WTC11 (cell line): ENCODE results near the gene FAM3C. TPM values are rescaled to one million over a fixed set of nuclear protein-coding genes. Genes with fewer than 3 reads are reported as not detected.

Source experiments
- ATAC-seq: fragments of 200-7000 bp; cut with Tn5 transposase; 2 replicates; pipeline ENCODE4 v1.10.0; 2021; ENCODE audit warnings: mild to moderate bottlenecking, moderate library complexity
- CTCF ChIA-PET: fragments of 300-600 bp; sonication (Branson Sonifier 250); formaldehyde crosslinking; loops from one replicate; lab custom pipeline; 2021; ENCODE audit warnings: antibody characterized with exemption; lab: Charles Lee
- POLR2A ChIA-PET: fragments of 350-600 bp; sonication (Branson Sonifier 250); formaldehyde crosslinking; loops from one replicate; lab custom pipeline; 2021; ENCODE audit warnings: antibody characterized with exemption; lab: Charles Lee
- DNase-seq: peaks from one replicate; pipeline ENCODE4 v3.0.0; 2021; ENCODE audit warnings: low spot score
- H3K27ac Mint-ChIP-seq: 2 replicates; pipeline ENCODE4 v1.8.0; 2021; ENCODE audit warnings: mixed read lengths
- H3K27me3 Mint-ChIP-seq: 2 replicates; pipeline ENCODE4 v1.8.0; 2021; ENCODE audit warnings: low read depth, mild to moderate bottlenecking, moderate library complexity, mixed read lengths
- H3K36me3 Mint-ChIP-seq: 2 replicates; pipeline ENCODE4 v1.8.0; 2021; ENCODE audit warnings: mixed read lengths
- H3K4me1 Mint-ChIP-seq: 2 replicates; pipeline ENCODE4 v1.8.0; 2022; ENCODE audit warnings: mixed read lengths
- H3K4me3 Mint-ChIP-seq: 2 replicates; pipeline ENCODE4 v1.8.0; 2021; ENCODE audit warnings: mild to moderate bottlenecking, moderate library complexity, mixed read lengths
- H3K9me3 Mint-ChIP-seq: 2 replicates; pipeline ENCODE4 v1.8.0; 2021; ENCODE audit warnings: mixed read lengths
- ATF1 ChIP-seq: sonication (generic); formaldehyde crosslinking; IDR thresholded peaks from 2 replicates; pipeline ENCODE4 v1.8.1; 2023; ENCODE audit warnings: mild to moderate bottlenecking, moderate library complexity, missing genetic modification reagents
- ELF4 ChIP-seq: sonication (generic); formaldehyde crosslinking; IDR thresholded peaks from 2 replicates; pipeline ENCODE4 v1.8.1; 2022; ENCODE audit warnings: low read depth, mild to moderate bottlenecking, moderate library complexity, missing genetic modification reagents
- ETV6 ChIP-seq: sonication (generic); formaldehyde crosslinking; IDR thresholded peaks from 2 replicates; pipeline ENCODE4 v1.8.1; 2022; ENCODE audit warnings: mild to moderate bottlenecking, missing genetic modification reagents
- FOXJ3 ChIP-seq: sonication (generic); formaldehyde crosslinking; IDR thresholded peaks from 2 replicates; pipeline ENCODE4 v1.9.0; 2021; ENCODE audit warnings: missing genetic modification reagents, mild to moderate bottlenecking, borderline replicate concordance
- NFATC4 ChIP-seq: fragments of 250-450 bp; sonication (Bioruptor Pico); IDR thresholded peaks from 2 replicates; pipeline ENCODE4 v1.9.0; 2021; ENCODE audit warnings: mild to moderate bottlenecking
- ZNF263 ChIP-seq: sonication (generic); formaldehyde crosslinking; IDR thresholded peaks from 2 replicates; pipeline ENCODE4 v1.8.1; 2022; ENCODE audit warnings: low read depth, mild to moderate bottlenecking, moderate library complexity, missing genetic modification reagents
- ZNF396 ChIP-seq: fragments of 250-450 bp; sonication (Bioruptor Pico); IDR thresholded peaks from 2 replicates; pipeline ENCODE4 v1.8.0; 2021; ENCODE audit warnings: mild to moderate bottlenecking, moderate library complexity, borderline replicate concordance
- ZNF512 ChIP-seq: sonication (generic); formaldehyde crosslinking; IDR thresholded peaks from 2 replicates; pipeline ENCODE4 v1.8.1; 2022; ENCODE audit warnings: missing genetic modification reagents, borderline replicate concordance
- ZNF671 ChIP-seq: fragments of 250-450 bp; sonication (Bioruptor Pico); IDR thresholded peaks from 2 replicates; pipeline ENCODE4 v1.8.0; 2021; ENCODE audit warnings: mild to moderate bottlenecking
- ZSCAN18 ChIP-seq: fragments of 250-450 bp; sonication (Bioruptor Pico); IDR thresholded peaks from 2 replicates; pipeline ENCODE4 v2.1.2; 2022; ENCODE audit warnings: mild to moderate bottlenecking, moderate library complexity
- total RNA-seq: library from RNA; stranded (reverse); gene quantifications from 3 replicates; pipeline ENCODE4 v1.2.3, GENCODE V29; 2021
- TF ChIP-seq, protein P1 (sequence below): sonication (generic); formaldehyde crosslinking; IDR thresholded peaks from 2 replicates; pipeline ENCODE4 v1.8.0; 2022; ENCODE audit warnings: missing genetic modification reagents
- TF ChIP-seq, protein P2 (sequence below): fragments of 250-450 bp; sonication (Bioruptor Pico); IDR thresholded peaks from 2 replicates; pipeline ENCODE4 v1.9.0; 2021; ENCODE audit warnings: mild to moderate bottlenecking, borderline replicate concordance
- TF ChIP-seq, protein P3 (sequence below): sonication (generic); formaldehyde crosslinking; IDR thresholded peaks from 2 replicates; pipeline ENCODE4 v1.8.1; 2022; ENCODE audit warnings: mild to moderate bottlenecking, moderate library complexity, missing genetic modification reagents

FAM3C gene
- total RNA-seq, 1 experiment from 2014 or later, result 65.7 TPM

DNA sequence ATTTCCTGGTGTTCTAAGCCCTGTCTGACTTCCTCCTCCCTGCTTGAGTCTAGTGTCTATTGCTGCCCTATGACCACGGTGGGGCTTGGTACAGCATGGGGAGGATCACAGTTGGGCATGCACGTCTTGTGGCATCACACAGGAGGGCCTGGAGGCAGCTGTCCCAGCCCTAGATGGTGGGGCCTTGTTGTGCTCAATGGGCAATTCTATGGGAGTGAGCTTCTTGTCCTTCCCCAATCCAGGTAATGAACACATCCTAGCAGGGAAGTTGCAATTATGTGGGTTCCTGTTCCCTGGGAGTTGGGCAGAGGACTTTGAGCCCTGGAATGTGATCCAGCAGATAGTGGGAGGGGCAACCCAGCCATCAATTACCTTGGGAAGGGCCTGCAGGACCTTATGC, 10.8 kb upstream of the FAM3C start (continued):
- TF ChIP-seq ZNF512 (CRISPR knock-in tag), result no peak
- no peak for TF ChIP-seq ETV6 (CRISPR knock-in tag)
- TF ChIP-seq, protein P1, sequence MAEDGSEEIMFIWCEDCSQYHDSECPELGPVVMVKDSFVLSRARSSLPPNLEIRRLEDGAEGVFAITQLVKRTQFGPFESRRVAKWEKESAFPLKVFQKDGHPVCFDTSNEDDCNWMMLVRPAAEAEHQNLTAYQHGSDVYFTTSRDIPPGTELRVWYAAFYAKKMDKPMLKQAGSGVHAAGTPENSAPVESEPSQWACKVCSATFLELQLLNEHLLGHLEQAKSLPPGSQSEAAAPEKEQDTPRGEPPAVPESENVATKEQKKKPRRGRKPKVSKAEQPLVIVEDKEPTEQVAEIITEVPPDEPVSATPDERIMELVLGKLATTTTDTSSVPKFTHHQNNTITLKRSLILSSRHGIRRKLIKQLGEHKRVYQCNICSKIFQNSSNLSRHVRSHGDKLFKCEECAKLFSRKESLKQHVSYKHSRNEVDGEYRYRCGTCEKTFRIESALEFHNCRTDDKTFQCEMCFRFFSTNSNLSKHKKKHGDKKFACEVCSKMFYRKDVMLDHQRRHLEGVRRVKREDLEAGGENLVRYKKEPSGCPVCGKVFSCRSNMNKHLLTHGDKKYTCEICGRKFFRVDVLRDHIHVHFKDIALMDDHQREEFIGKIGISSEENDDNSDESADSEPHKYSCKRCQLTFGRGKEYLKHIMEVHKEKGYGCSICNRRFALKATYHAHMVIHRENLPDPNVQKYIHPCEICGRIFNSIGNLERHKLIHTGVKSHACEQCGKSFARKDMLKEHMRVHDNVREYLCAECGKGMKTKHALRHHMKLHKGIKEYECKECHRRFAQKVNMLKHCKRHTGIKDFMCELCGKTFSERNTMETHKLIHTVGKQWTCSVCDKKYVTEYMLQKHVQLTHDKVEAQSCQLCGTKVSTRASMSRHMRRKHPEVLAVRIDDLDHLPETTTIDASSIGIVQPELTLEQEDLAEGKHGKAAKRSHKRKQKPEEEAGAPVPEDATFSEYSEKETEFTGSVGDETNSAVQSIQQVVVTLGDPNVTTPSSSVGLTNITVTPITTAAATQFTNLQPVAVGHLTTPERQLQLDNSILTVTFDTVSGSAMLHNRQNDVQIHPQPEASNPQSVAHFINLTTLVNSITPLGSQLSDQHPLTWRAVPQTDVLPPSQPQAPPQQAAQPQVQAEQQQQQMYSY, result no peak
- no peak for TF ChIP-seq ZSCAN18 (CRISPR knock-in tag)
- TF ChIP-seq ZNF263 (CRISPR knock-in tag), result no peak
- TF ChIP-seq ATF1 (CRISPR knock-in tag), result no peak
- TF ChIP-seq FOXJ3 (CRISPR knock-in tag), result no peak
- TF ChIP-seq, protein P2, sequence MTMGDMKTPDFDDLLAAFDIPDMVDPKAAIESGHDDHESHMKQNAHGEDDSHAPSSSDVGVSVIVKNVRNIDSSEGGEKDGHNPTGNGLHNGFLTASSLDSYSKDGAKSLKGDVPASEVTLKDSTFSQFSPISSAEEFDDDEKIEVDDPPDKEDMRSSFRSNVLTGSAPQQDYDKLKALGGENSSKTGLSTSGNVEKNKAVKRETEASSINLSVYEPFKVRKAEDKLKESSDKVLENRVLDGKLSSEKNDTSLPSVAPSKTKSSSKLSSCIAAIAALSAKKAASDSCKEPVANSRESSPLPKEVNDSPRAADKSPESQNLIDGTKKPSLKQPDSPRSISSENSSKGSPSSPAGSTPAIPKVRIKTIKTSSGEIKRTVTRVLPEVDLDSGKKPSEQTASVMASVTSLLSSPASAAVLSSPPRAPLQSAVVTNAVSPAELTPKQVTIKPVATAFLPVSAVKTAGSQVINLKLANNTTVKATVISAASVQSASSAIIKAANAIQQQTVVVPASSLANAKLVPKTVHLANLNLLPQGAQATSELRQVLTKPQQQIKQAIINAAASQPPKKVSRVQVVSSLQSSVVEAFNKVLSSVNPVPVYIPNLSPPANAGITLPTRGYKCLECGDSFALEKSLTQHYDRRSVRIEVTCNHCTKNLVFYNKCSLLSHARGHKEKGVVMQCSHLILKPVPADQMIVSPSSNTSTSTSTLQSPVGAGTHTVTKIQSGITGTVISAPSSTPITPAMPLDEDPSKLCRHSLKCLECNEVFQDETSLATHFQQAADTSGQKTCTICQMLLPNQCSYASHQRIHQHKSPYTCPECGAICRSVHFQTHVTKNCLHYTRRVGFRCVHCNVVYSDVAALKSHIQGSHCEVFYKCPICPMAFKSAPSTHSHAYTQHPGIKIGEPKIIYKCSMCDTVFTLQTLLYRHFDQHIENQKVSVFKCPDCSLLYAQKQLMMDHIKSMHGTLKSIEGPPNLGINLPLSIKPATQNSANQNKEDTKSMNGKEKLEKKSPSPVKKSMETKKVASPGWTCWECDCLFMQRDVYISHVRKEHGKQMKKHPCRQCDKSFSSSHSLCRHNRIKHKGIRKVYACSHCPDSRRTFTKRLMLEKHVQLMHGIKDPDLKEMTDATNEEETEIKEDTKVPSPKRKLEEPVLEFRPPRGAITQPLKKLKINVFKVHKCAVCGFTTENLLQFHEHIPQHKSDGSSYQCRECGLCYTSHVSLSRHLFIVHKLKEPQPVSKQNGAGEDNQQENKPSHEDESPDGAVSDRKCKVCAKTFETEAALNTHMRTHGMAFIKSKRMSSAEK, result no peak
- no peak for TF ChIP-seq NFATC4 (CRISPR knock-in tag)
- TF ChIP-seq, all 79 proteins: peak for 0

DNA sequence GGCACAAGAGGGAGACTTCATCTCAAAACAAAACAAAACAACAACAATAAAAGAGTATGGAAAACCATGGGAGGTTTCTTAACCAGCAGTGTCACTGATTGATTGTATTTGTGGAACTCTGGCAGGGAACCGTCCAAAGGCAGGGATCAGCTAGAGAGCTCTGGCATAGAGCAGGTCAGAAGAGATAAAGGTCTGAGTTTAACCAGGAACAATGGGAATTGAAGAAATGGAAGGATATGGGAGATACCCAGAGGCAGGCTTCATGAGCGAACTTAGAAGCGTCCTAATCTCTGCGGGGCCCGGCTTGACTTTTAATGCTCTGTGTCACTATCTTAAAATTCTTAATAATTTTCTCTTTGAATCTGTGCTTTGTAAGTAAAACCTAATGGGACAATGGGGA, 10.4 kb upstream of the FAM3C start:
- Mint-ChIP-seq H3K27ac (no peak overlapping the region; the same call in 1 of the 2 replicates), H3K9me3 (no peaks in the 10 kb centered on the region), H3K36me3 (no peaks in the 10 kb centered on the region), H3K4me3 (no peak overlapping the region), H3K27me3 (no peaks in the 10 kb centered on the region), H3K4me1 (peaks cover 9% of the 10 kb centered on the region)
- ATAC-seq (no peak; the same call in 1 of the 2 replicates), DNase-seq (no peak)
- TF ChIP-seq ELF4 (CRISPR knock-in tag) (no peak), ZNF396 (CRISPR knock-in tag) (no peak), ZNF671 (CRISPR knock-in tag) (no peak)
- TF ChIP-seq, protein P3, sequence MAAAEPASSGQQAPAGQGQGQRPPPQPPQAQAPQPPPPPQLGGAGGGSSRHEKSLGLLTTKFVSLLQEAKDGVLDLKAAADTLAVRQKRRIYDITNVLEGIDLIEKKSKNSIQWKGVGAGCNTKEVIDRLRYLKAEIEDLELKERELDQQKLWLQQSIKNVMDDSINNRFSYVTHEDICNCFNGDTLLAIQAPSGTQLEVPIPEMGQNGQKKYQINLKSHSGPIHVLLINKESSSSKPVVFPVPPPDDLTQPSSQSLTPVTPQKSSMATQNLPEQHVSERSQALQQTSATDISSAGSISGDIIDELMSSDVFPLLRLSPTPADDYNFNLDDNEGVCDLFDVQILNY (CRISPR knock-in tag), result no peak
- ChIA-PET POLR2A (no interaction called here), CTCF (no interaction called here)
